Suppressor macrophage treated with lipopolysaccharide for 1 hour (primary cell): Measurements from ENCODE around the gene P2RY6.

ENCODE experiments used
- DNase-seq, 3 donors: peaks; one replicate each; pipeline ENCODE4 v3.0.0-alpha.2; 2020 to 2022

Gene P2RY6

GRCh38 chr11:73318501-73319011 is 46.4 kb downstream of the P2RY6 start:
- no peak for DNase-seq

GRCh38 chr11:73320763-73321603 is 48.8 kb downstream of the P2RY6 start:
- peak in 2 of 3 donors; percentile 27 to 49 for DNase-seq

- no peak for DNase-seq
These were observed 49.7 kb downstream of the P2RY6 start for GRCh38 chr11:73321604-73322381.

- DNase-seq = no peak
These were observed 50.5 kb downstream of the P2RY6 start for GRCh38 chr11:73322382-73323306.

- DNase-seq = peak in 1 of 3 donors; percentile 51
These were observed 51.3 kb downstream of the P2RY6 start for GRCh38 chr11:73323464-73323863.

- no peak for DNase-seq
These were observed 52.0 kb downstream of the P2RY6 start for GRCh38 chr11:73324116-73324515.

- no peak for DNase-seq
These were observed 52.5 kb downstream of the P2RY6 start for GRCh38 chr11:73324665-73325035.

- DNase-seq = no peak
These were observed 53.2 kb downstream of the P2RY6 start for GRCh38 chr11:73325036-73325981.

- no peak for DNase-seq
These were observed 55.0 kb downstream of the P2RY6 start for GRCh38 chr11:73326929-73327811.

- no peak for DNase-seq
These were observed 55.8 kb downstream of the P2RY6 start for GRCh38 chr11:73327812-73328364.

GRCh38 chr11:73330569-73331093 is 58.5 kb downstream of the P2RY6 start:
- DNase-seq = peak in 1 of 3 donors; percentile 45

- DNase-seq = no peak
These were observed 59.2 kb downstream of the P2RY6 start for GRCh38 chr11:73331138-73331916.

- no peak for DNase-seq
These were observed 61.0 kb downstream of the P2RY6 start for GRCh38 chr11:73333173-73333572.

GRCh38 chr11:73333640-73334383 is 61.7 kb downstream of the P2RY6 start:
- DNase-seq = no peak

GRCh38 chr11:73334384-73335203 is 62.5 kb downstream of the P2RY6 start:
- DNase-seq = peak; percentile 69 to 79 (median 73)

- DNase-seq = peak; percentile 85 to 90 (median 85)
These were observed 63.2 kb downstream of the P2RY6 start for GRCh38 chr11:73335204-73335923.

GRCh38 chr11:73337846-73338245 is 65.7 kb downstream of the P2RY6 start:
- DNase-seq = no peak
